WTC11 (cell line): ENCODE data around the gene MEST.

Experiments
- CTCF ChIP-seq: fragments of 200-600 bp; IDR thresholded peaks from 2 replicates; pipeline ENCODE4 v1.8.0; 2022; ENCODE audit warnings: antibody characterized with exemption
- FOXJ3 ChIP-seq: sonication (generic); formaldehyde crosslinking; IDR thresholded peaks from 2 replicates; pipeline ENCODE4 v1.9.0; 2021; ENCODE audit warnings: missing genetic modification reagents, mild to moderate bottlenecking, borderline replicate concordance
- GTF2I ChIP-seq: fragments of 250-450 bp; sonication (Bioruptor Pico); conservative IDR thresholded peaks from 2 replicates; pipeline ENCODE4 v1.4.0; 2021; ENCODE audit warnings: mild to moderate bottlenecking
- HMGA2 ChIP-seq: fragments of 250-450 bp; sonication (Bioruptor Pico); IDR thresholded peaks from 2 replicates; pipeline ENCODE4 v1.4.0; 2021; ENCODE audit warnings: mild to moderate bottlenecking, moderate library complexity
- NFYB ChIP-seq: sonication (generic); formaldehyde crosslinking; conservative IDR thresholded peaks from 2 replicates; pipeline ENCODE4 v1.8.0; 2022; ENCODE audit warnings: low read depth, missing genetic modification reagents
- SOX15 ChIP-seq: fragments of 250-450 bp; sonication (Bioruptor Pico); IDR thresholded peaks from 2 replicates; pipeline ENCODE4 v1.9.0; 2021; ENCODE audit warnings: mild to moderate bottlenecking
- USF1 ChIP-seq: sonication (generic); formaldehyde crosslinking; IDR thresholded peaks from 2 replicates; pipeline ENCODE4 v1.8.0; 2022; ENCODE audit warnings: mild to moderate bottlenecking, missing genetic modification reagents

GRCh38 chr7:130554481-130554880 lies 62.6 kb downstream of the MEST start:
- no peak for TF ChIP-seq CTCF
- TF ChIP-seq GTF2I (CRISPR knock-in tag) = no peak
- no peak for TF ChIP-seq HMGA2 (CRISPR knock-in tag)
- TF ChIP-seq USF1 = no peak
- TF ChIP-seq FOXJ3 (CRISPR knock-in tag) = no peak
- no peak for TF ChIP-seq NFYB (CRISPR knock-in tag)
- no peak for TF ChIP-seq SOX15 (CRISPR knock-in tag)
